Activated naive CD8-positive, alpha-beta T cell treated with anti-CD3 and anti-CD28 coated beads, Interleukin-2, amount 10 ng/mL, durations not matched to agents 7 days and 5 days (primary cell): Measurements from ENCODE around the gene CDC42BPB. TPM values are rescaled to one million over a fixed set of nuclear protein-coding genes. Genes with fewer than 3 reads are reported as not detected.

Source experiments
- ATAC-seq: fragments of 150-1000 bp; cut with Tn5 transposase; one replicate; pipeline ENCODE4 v1.10.0; 2021; ENCODE audit warnings: low read depth, moderate library complexity
- POLR2A ChIA-PET: fragments of 350-600 bp; sonication (Branson Sonifier 250); formaldehyde crosslinking; loops from one replicate; lab custom pipeline; 2021; ENCODE audit warnings: antibody characterized with exemption; lab: Charles Lee
- DNase-seq: peaks from one replicate; pipeline ENCODE4 v3.0.0; 2021
- H3K27ac Mint-ChIP-seq: one replicate; pipeline ENCODE4 v1.8.0; 2022; ENCODE audit warnings: mild to moderate bottlenecking, mixed read lengths
- H3K27me3 Mint-ChIP-seq: one replicate; pipeline ENCODE4 v1.8.0; 2022; ENCODE audit warnings: mild to moderate bottlenecking, moderate library complexity, mixed read lengths
- H3K36me3 Mint-ChIP-seq: one replicate; pipeline ENCODE4 v1.8.0; 2021; ENCODE audit warnings: mild to moderate bottlenecking, mixed read lengths
- H3K4me1 Mint-ChIP-seq: one replicate; pipeline ENCODE4 v1.8.0; 2021; ENCODE audit warnings: mixed read lengths
- H3K4me3 Mint-ChIP-seq: one replicate; pipeline ENCODE4 v1.8.0; 2022; ENCODE audit warnings: mild to moderate bottlenecking, moderate library complexity, mixed read lengths
- H3K9me3 Mint-ChIP-seq: one replicate; pipeline ENCODE4 v1.8.0; 2021; ENCODE audit warnings: mixed read lengths
- total RNA-seq, 2 experiments: library from RNA; stranded (reverse); gene quantifications; one replicate each; pipeline ENCODE4 v1.2.3, GENCODE V29; 2021

Gene CDC42BPB
- total RNA-seq, 2 experiments from 2014 or later = 1.1 TPM

DNA sequence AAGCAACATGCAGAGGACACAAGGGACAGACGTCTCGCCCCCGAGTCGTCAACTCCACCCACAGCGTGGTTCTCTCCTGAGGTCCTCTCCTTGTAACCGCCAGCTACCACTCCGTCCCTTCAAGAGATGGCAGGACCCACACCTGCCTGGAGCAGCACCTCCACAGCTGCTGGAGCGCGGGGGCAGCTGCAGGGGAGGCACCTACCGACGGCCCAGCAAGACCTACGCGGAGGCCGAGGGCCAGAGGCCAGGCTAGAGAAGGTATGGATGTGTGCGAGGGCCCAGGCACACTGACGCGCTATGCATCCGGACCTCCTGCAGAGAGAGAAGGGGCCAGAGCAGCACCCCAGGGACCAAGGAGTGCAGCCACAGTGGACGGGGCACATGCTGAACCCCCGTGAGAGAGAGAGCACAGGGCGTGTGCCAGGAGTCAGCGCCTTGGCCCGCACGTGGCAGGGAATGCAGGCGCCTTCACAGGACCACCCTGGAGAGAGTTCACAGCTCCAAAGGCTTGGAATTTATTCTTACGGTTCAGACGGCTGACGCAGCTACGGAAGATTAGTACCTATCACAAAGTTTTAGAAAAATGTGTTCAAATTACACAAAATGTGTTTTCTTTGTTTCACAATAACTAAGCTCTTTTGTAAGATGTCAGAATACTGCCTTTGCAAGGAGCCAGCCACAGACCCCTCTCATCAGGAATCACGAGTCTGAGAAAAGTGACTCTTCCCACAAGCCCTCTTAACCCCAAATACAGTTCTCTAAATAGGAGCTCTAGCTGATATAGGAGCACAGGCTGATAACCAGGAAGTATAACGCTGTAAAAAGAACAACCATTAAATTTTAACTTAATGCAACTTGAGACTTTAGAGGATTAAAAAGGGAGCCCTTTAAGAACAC, 36.8 kb downstream of the CDC42BPB start:
- no peak overlapping the region for H3K4me3 Mint-ChIP-seq
- POLR2A ChIA-PET = no interaction called here
- no peak overlapping the region for H3K27ac Mint-ChIP-seq
- peaks cover 6% of the 10 kb centered on the region for H3K27me3 Mint-ChIP-seq
- H3K36me3 Mint-ChIP-seq = no peaks in the 10 kb centered on the region
- DNase-seq (no peak), ATAC-seq (no peak)
- H3K9me3 Mint-ChIP-seq = no peaks in the 10 kb centered on the region
- no peaks in the 10 kb centered on the region for H3K4me1 Mint-ChIP-seq

DNA sequence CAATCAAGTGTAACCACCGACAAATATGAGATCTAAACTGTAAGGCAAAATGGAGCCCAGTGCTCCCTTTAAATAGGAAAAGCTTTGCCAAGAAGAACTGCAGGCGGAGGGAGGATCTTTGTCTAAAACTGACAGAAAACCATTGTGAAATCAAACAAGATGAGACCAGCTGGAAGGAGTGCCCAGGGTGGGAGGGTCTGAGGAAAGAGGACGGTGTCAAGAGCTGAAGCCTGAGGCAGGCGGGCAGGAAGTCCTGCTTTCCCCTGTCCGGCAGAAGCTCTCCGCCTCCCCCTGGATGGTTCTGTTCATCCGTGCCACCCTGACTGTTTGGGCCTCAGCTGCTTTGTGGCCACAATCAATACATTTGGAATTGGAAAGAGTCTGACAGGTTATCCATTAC, 37.5 kb downstream of the CDC42BPB start:
- DNase-seq (no peak), ATAC-seq (no peak)
- H3K9me3 Mint-ChIP-seq = no peaks in the 10 kb centered on the region
- no peaks in the 10 kb centered on the region for H3K36me3 Mint-ChIP-seq
- no peak overlapping the region for H3K4me3 Mint-ChIP-seq
- H3K4me1 Mint-ChIP-seq = no peaks in the 10 kb centered on the region
- no peak overlapping the region for H3K27ac Mint-ChIP-seq
- peaks cover 8% of the 10 kb centered on the region for H3K27me3 Mint-ChIP-seq
- POLR2A ChIA-PET = no interaction called here

DNA sequence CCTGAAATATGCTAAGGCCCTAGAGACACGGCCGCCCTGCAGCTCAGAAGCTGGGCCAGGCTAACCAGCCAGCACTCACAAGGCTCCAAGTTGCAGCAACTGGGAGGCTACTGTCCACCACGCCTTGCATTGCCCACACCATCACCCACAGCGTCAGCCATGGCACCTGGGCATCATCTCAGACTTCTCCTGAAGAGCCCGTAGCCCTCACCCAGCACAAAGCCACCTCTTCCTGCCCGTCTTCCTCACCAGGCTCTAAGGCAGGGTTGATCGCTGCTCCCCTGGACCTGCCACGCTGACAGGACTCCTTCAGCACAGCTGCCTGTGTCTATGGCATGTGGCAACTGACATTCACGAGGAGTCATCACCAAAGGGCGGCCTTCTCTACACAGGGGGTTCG, 38.1 kb downstream of the CDC42BPB start:
- Mint-ChIP-seq H3K4me3 (no peak overlapping the region), H3K27me3 (peaks cover 9% of the 10 kb centered on the region), H3K4me1 (peaks cover 3% of the 10 kb centered on the region), H3K27ac (no peak overlapping the region), H3K9me3 (no peaks in the 10 kb centered on the region), H3K36me3 (no peaks in the 10 kb centered on the region)
- ATAC-seq = no peak
- POLR2A ChIA-PET = no interaction called here
- DNase-seq = no peak

GRCh38 chr14:103016594-103016993, 40.8 kb downstream of the CDC42BPB start:
- no peak overlapping the region for H3K4me3 Mint-ChIP-seq
- POLR2A ChIA-PET = no interaction called here
- DNase-seq = no peak
- H3K27me3 Mint-ChIP-seq = peaks cover 9% of the 10 kb centered on the region
- ATAC-seq = no peak
- no peak overlapping the region for H3K27ac Mint-ChIP-seq
- H3K9me3 Mint-ChIP-seq = no peaks in the 10 kb centered on the region
- H3K4me1 Mint-ChIP-seq = peaks cover 3% of the 10 kb centered on the region
- H3K36me3 Mint-ChIP-seq = no peaks in the 10 kb centered on the region

DNA sequence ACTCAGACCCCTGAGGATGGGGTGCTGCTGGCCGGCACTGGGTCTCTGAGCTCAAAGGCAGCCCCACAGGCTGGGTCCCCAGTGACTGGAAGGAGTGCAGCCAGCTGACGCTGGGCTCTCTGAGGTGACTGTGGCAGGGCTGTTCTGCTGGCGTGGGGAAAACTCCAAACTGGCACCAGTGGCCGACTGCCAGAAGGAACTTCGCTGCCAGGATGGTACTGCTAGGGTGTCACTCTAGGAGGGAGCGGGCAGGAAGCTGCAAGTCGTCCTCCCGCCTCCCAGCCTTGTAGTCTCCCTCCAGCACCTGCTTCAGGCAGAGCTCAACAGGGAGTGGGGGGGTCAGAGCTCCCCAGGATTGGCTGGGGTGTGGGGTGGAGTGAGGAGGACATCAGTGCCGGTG, 41.3 kb downstream of the CDC42BPB start:
- no peak for ATAC-seq
- no peak for DNase-seq
- Mint-ChIP-seq H3K9me3 (no peaks in the 10 kb centered on the region), H3K27ac (no peak overlapping the region), H3K36me3 (no peaks in the 10 kb centered on the region), H3K4me1 (peaks cover 3% of the 10 kb centered on the region), H3K27me3 (peaks cover 9% of the 10 kb centered on the region), H3K4me3 (no peak overlapping the region)
- POLR2A ChIA-PET = no interaction called here

DNA sequence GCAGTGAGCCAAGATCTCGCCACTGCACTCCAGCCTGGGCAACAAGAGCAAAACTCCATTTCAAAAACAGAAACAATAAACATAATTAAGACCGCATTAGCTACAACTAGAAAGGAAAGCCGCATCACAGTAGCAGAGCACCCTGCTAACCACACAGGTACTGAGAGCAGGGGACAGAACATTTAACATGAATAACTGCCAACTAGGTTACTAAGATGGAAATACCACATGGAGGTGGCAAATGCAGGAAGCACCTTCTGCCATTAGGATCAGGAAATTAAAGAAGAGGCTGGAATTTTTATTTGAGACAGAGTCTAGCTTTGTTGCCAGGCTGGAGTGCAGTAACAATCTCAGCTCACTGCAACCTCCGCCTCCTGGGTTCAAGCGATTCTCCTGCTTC, 41.9 kb downstream of the CDC42BPB start:
- Mint-ChIP-seq H3K4me3 (no peak overlapping the region), H3K27ac (no peak overlapping the region), H3K27me3 (peaks cover 6% of the 10 kb centered on the region), H3K9me3 (no peaks in the 10 kb centered on the region), H3K36me3 (no peaks in the 10 kb centered on the region), H3K4me1 (peaks cover 3% of the 10 kb centered on the region)
- ATAC-seq (no peak), DNase-seq (no peak)
- POLR2A ChIA-PET = no interaction called here

DNA sequence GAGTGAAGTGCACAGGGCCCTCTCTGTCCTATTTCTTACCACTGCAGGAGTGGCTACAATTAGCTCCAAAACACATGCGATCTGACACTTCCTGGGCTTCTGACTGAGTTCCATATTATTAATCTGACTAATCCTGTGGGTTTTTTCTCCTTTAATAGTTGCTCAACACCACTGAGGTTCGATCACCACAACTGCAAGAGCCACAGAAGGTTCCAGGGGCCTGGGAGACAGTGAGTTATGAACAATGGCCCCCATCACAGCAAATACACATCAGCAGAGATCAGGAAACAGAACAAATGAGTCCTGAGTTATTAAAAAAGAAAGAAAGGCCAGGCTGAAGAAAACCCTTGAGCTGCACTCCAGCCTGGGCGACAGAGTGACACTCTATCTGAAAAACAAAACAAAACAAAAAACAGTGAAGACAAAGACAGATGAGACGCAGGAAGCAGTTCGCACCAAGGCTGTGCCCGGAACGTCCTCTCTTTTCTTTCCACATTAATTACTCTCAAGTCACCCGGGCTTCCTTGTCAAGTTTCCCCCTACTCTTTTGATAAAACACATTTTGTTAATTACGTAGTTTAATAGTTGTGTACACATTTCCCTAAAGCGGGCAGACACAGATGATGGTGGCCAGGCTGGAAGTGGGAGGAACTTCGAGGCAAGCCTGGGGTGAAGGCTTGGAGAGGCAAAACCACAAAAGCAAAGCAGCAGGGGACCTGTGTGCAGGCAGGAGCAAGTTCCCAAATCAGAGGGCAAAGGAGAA, 42.7 kb downstream of the CDC42BPB start:
- H3K9me3 Mint-ChIP-seq = no peaks in the 10 kb centered on the region
- ATAC-seq (no peak), DNase-seq (no peak)
- H3K4me3 Mint-ChIP-seq = no peak overlapping the region
- H3K36me3 Mint-ChIP-seq = no peaks in the 10 kb centered on the region
- H3K4me1 Mint-ChIP-seq = peaks cover 3% of the 10 kb centered on the region
- H3K27ac Mint-ChIP-seq = no peak overlapping the region
- POLR2A ChIA-PET = no interaction called here
- peaks cover 5% of the 10 kb centered on the region for H3K27me3 Mint-ChIP-seq

GRCh38 chr14:103013028-103013427, 44.3 kb downstream of the CDC42BPB start:
- H3K4me3 Mint-ChIP-seq = no peak overlapping the region
- DNase-seq = no peak
- no peak overlapping the region for H3K27ac Mint-ChIP-seq
- H3K36me3 Mint-ChIP-seq = no peaks in the 10 kb centered on the region
- H3K4me1 Mint-ChIP-seq = peaks cover 3% of the 10 kb centered on the region
- H3K9me3 Mint-ChIP-seq = no peaks in the 10 kb centered on the region
- POLR2A ChIA-PET = no interaction called here
- peaks cover 5% of the 10 kb centered on the region for H3K27me3 Mint-ChIP-seq
- no peak for ATAC-seq

DNA sequence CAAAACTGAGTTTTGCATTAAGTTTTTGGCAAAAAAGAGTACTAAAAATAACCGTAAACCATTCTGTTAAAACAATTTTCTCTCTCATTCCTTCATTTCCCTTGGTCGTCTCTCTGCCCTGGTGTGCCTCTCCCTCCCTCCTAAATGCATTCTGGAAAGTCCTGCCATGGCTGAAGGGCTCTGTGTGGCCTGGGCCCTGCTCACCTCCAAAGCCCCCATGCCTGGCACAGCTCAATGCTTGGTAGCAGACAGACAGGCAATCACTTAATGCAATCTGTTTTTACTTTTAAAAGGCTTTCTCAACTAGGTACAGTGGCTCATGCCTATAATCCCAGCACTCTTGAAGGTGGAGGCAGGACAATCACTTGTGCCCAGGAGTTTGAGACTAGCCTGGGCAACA, 47.8 kb downstream of the CDC42BPB start:
- Mint-ChIP-seq H3K4me3 (no peak overlapping the region), H3K9me3 (no peaks in the 10 kb centered on the region), H3K4me1 (peaks cover 2% of the 10 kb centered on the region)

DNA sequence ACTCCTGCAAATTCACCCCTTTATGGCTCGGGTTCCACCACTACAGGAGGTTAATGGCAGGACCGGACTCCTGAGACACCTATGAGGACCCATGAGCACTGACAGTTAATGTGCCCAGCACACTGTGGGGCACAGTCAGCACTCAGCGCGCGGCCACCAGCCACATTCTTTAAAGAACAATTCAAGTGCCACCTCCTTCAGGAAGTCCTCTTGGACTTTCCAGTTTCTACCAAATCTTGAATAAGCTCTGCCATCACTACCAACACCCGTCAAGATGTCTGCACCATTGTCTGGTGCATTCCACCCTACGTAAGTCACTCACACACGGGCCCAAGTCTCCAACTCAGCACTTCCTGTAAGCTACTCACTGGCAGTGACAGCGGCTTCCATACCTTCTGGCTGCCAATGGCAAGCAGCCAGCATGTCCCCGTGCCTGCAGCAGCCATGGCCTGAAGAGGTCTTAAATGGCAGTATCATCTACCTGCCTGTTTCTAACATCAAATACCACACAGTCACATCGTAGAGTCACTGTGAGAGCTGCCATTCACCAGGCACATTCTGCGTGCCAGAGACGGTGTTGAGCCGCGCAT, 48.5 kb downstream of the CDC42BPB start:
- Mint-ChIP-seq H3K4me1 (no peaks in the 10 kb centered on the region), H3K27ac (no peak overlapping the region), H3K36me3 (no peaks in the 10 kb centered on the region), H3K27me3 (no peaks in the 10 kb centered on the region), H3K9me3 (no peaks in the 10 kb centered on the region), H3K4me3 (no peak overlapping the region)
- DNase-seq = no peak
- POLR2A ChIA-PET = no interaction called here
- ATAC-seq = no peak

More for the DNA sequence above, 47.8 kb downstream of the CDC42BPB start:
- Mint-ChIP-seq H3K27ac (no peak overlapping the region), H3K27me3 (no peaks in the 10 kb centered on the region), H3K36me3 (no peaks in the 10 kb centered on the region)
- ATAC-seq = no peak
- no peak for DNase-seq
- POLR2A ChIA-PET = no interaction called here

DNA sequence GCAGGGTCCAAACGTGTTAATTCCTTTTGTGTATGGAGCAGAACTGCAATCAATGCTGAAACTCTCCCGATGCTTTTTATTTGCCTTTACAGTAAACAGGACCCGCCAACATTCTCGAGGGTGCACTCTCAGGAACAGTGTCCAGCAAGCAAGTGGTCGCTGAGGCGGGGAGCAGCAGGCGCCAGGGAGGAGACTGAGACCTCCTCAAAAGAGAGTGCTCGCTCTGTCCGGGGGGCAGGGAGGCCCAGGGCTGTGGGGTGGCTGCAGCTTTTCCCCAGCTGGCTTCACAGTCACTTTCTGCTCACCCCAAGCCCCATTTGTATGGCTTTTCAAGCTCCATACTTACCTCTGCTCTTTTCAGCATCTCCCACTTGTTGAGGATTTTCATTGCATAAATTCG, 49.2 kb downstream of the CDC42BPB start:
- ATAC-seq = no peak
- DNase-seq = no peak
- no peak overlapping the region for H3K4me3 Mint-ChIP-seq
- no peaks in the 10 kb centered on the region for H3K4me1 Mint-ChIP-seq
- H3K9me3 Mint-ChIP-seq = no peaks in the 10 kb centered on the region
- H3K36me3 Mint-ChIP-seq = no peaks in the 10 kb centered on the region
- POLR2A ChIA-PET = interaction anchor here (0.6 kb wide), 1 partner anchor 73 kb away, joined by 3 read pairs; no protein-coding TSS in a partner anchor
- H3K27me3 Mint-ChIP-seq = no peaks in the 10 kb centered on the region
- no peak overlapping the region for H3K27ac Mint-ChIP-seq

GRCh38 chr14:103007555-103007954, 49.8 kb downstream of the CDC42BPB start:
- Mint-ChIP-seq H3K9me3 (no peaks in the 10 kb centered on the region), H3K4me3 (no peak overlapping the region), H3K36me3 (no peaks in the 10 kb centered on the region), H3K4me1 (no peaks in the 10 kb centered on the region), H3K27ac (no peak overlapping the region), H3K27me3 (no peaks in the 10 kb centered on the region)
- DNase-seq (no peak), ATAC-seq (no peak)
- POLR2A ChIA-PET = no interaction called here

GRCh38 chr14:103006991-103007520, 50.3 kb downstream of the CDC42BPB start:
- Mint-ChIP-seq H3K9me3 (no peaks in the 10 kb centered on the region), H3K4me3 (no peak overlapping the region), H3K4me1 (no peaks in the 10 kb centered on the region), H3K27me3 (no peaks in the 10 kb centered on the region), H3K27ac (no peak overlapping the region), H3K36me3 (no peaks in the 10 kb centered on the region)
- DNase-seq (no peak), ATAC-seq (no peak)
- POLR2A ChIA-PET = no interaction called here
